HG03575 (cell line): ENCODE results near the gene H6PD.
"Not testable (repeated sequence)": the region's sequence is repeated elsewhere in the genome, so short reads cannot be mapped to it uniquely, and the experiment has no call there.

Experiments used
- ATAC-seq: cut with Tn5 transposase; IDR thresholded peaks from one replicate; pipeline ENCODE4 v1.9.1; 2021; ENCODE audit not compliant: unreplicated experiment, insufficient number of reproducible peaks, low FRiP score; ENCODE audit errors: extremely low read depth

Gene H6PD

GRCh38 chr1:9289711-9290485 is 55.3 kb downstream of the H6PD start:
- no peak for ATAC-seq

GRCh38 chr1:9291914-9292360 is 57.4 kb downstream of the H6PD start:
- ATAC-seq = no peak

GRCh38 chr1:9292361-9293240 is 58.0 kb downstream of the H6PD start, which contains the start of gene SPSB1:
Gene SPSB1, plus strand, starts transcription at chr1:9292894. Its CDS starts 62,998 bp downstream, at chr1:9355892.
- no peak for ATAC-seq

- no peak for ATAC-seq
These were observed 58.6 kb downstream of the H6PD start for GRCh38 chr1:9293241-9293532.

- ATAC-seq = no peak
These were observed 59.2 kb downstream of the H6PD start for GRCh38 chr1:9293533-9294404.

GRCh38 chr1:9294405-9294773 is 59.8 kb downstream of the H6PD start:
- ATAC-seq = no peak

- no peak for ATAC-seq
These were observed 60.5 kb downstream of the H6PD start for GRCh38 chr1:9294910-9295636.

- no peak for ATAC-seq
These were observed 61.3 kb downstream of the H6PD start for GRCh38 chr1:9295884-9296283.

GRCh38 chr1:9296850-9297249 is 62.3 kb downstream of the H6PD start:
- ATAC-seq = no peak

- no peak for ATAC-seq
These were observed 63.3 kb downstream of the H6PD start for GRCh38 chr1:9297831-9298230.

- ATAC-seq = no peak
These were observed 63.7 kb downstream of the H6PD start for GRCh38 chr1:9298282-9298681.

GRCh38 chr1:9299571-9300541 is 65.3 kb downstream of the H6PD start:
- not testable (repeated sequence) for ATAC-seq

GRCh38 chr1:9300573-9300972 is 66.0 kb downstream of the H6PD start:
- ATAC-seq = no peak

- no peak for ATAC-seq
These were observed 68.4 kb downstream of the H6PD start for GRCh38 chr1:9302745-9303524.

GRCh38 chr1:9303916-9304315 is 69.3 kb downstream of the H6PD start:
- no peak for ATAC-seq

- ATAC-seq = no peak
These were observed 70.6 kb downstream of the H6PD start for GRCh38 chr1:9305216-9305615.

- ATAC-seq = no peak
These were observed 71.4 kb downstream of the H6PD start for GRCh38 chr1:9306006-9306405.
